Neural cell (in vitro differentiated cells): Measurements from ENCODE around the gene RCN1.

Source experiments
- CTCF ChIP-seq: fragments of 450-650 bp; IDR thresholded peaks from 2 replicates; pipeline ENCODE4 v1.5.1; 2014; ENCODE audit warnings: antibody characterized with exemption, mild to moderate bottlenecking, moderate library complexity; ENCODE audit not compliant: poor library complexity, severe bottlenecking
- EP300 ChIP-seq: fragments of 450-650 bp; conservative IDR thresholded peaks from 2 replicates; pipeline ENCODE4 v1.6.1; 2014; ENCODE audit warnings: antibody characterized with exemption, mild to moderate bottlenecking, moderate library complexity; ENCODE audit not compliant: poor library complexity, severe bottlenecking
- EZH2 ChIP-seq: fragments of 200-600, 300-800 bp; shearing (Covaris generic), sonication (generic); IDR thresholded peaks from 2 replicates; pipeline ENCODE4 v1.6.1; 2014; ENCODE audit warnings: antibody characterized with exemption, low read length, borderline replicate concordance, mild to moderate bottlenecking; ENCODE audit not compliant: insufficient read depth, poor library complexity, severe bottlenecking
- POLR2AphosphoS5 ChIP-seq: IDR thresholded peaks from 2 replicates; pipeline ENCODE4 v1.6.1; 2012
- RAD21 ChIP-seq: fragments of 450-650 bp; conservative IDR thresholded peaks from 2 replicates; pipeline ENCODE4 v1.6.1; 2014; ENCODE audit warnings: antibody characterized with exemption, mild to moderate bottlenecking, moderate library complexity
- SMC3 ChIP-seq: fragments of 450-650 bp; conservative IDR thresholded peaks from 2 replicates; pipeline ENCODE4 v1.6.1; 2014; ENCODE audit warnings: antibody characterized with exemption, mild to moderate bottlenecking, moderate library complexity; ENCODE audit not compliant: poor library complexity
- TAF1 ChIP-seq: IDR thresholded peaks from 2 replicates; pipeline ENCODE4 v1.6.1; 2012; ENCODE audit warnings: low read depth

GRCh38 chr11:32138902-32139301 lies 48.0 kb downstream of the RCN1 start:
- TF ChIP-seq EZH2 (no peak), CTCF (no peak), RAD21 (no peak), POLR2AphosphoS5 (no peak), EP300 (no peak), SMC3 (no peak), TAF1 (no peak)
